K562 (cell line): Measurements from ENCODE around the gene UBALD2. TPM values are rescaled to one million over a fixed set of nuclear protein-coding genes. Genes with fewer than 3 reads are reported as not detected.

Source experiments
- CEBPB ChIP-seq: fragments of 450-650 bp; IDR thresholded peaks from 2 replicates; pipeline ENCODE4 v1.6.1; 2016; ENCODE audit warnings: missing genetic modification characterization, missing compliant biosample characterization
- FOXK2 ChIP-seq, 2 experiments: fragments of 450-650 bp; IDR thresholded peaks in 1 of 2; conservative IDR thresholded peaks in 1 of 2; 2 replicates each; pipeline ENCODE4 v1.6.1; 2016; ENCODE audit warnings: low read depth in 2 of 2, mild to moderate bottlenecking in 1 of 2
- HNRNPK ChIP-seq: fragments of 200-400 bp; formaldehyde crosslinking; IDR thresholded peaks from one replicate; pipeline ENCODE4 v1.6.1; 2018; ENCODE audit warnings: mild to moderate bottlenecking, low read depth, low read length; ENCODE audit not compliant: poor library complexity, severe bottlenecking
- KDM2B ChIP-seq: fragments of 250-450 bp; sonication (Bioruptor Pico); IDR thresholded peaks from 2 replicates; pipeline ENCODE4 v1.8.0; 2021; ENCODE audit warnings: mild to moderate bottlenecking, moderate library complexity
- L3MBTL2 ChIP-seq: fragments of 450-650 bp; IDR thresholded peaks from 2 replicates; pipeline ENCODE4 v1.6.1; 2016; ENCODE audit warnings: mild to moderate bottlenecking, moderate library complexity
- MEIS2 ChIP-seq: fragments of 450-650 bp; IDR thresholded peaks from 2 replicates; pipeline ENCODE4 v1.6.1; 2014; ENCODE audit warnings: mild to moderate bottlenecking; ENCODE audit not compliant: partially characterized antibody
- RBM22 ChIP-seq: fragments of 200-400 bp; formaldehyde crosslinking; IDR thresholded peaks from 2 replicates; pipeline ENCODE4 v1.6.1; 2018; ENCODE audit warnings: low read length, low read depth; ENCODE audit not compliant: poor library complexity, severe bottlenecking
- TOE1 ChIP-seq, 2 experiments: fragments of 450-650 bp in 1 of 2; sonication (generic) in 1 of 2; formaldehyde crosslinking in 1 of 2; IDR thresholded peaks; 2 replicates each; pipeline versions ENCODE4 v1.7.1 to v1.8.0; 2016 to 2022; ENCODE audit warnings: borderline replicate concordance in 2 of 2, mild to moderate bottlenecking in 2 of 2, antibody characterized with exemption in 1 of 2, inconsistent platforms in 1 of 2, low read depth in 1 of 2, missing genetic modification reagents in 1 of 2, moderate library complexity in 1 of 2
- YBX1 ChIP-seq: fragments of 450-650 bp; IDR thresholded peaks from 2 replicates; pipeline ENCODE4 v1.7.1; 2016; ENCODE audit warnings: mild to moderate bottlenecking
- ZBTB2 ChIP-seq: fragments of 450-650 bp; IDR thresholded peaks from 2 replicates; pipeline ENCODE4 v1.6.1; 2016; ENCODE audit warnings: antibody characterized with exemption
- ZBTB7A ChIP-seq: IDR thresholded peaks from 2 replicates; pipeline ENCODE4 v1.6.1; 2011; ENCODE audit warnings: low read depth, mild to moderate bottlenecking, low read length, moderate library complexity, borderline replicate concordance; ENCODE audit not compliant: control insufficient read depth
- ZNF175 ChIP-seq: fragments of 200-800 bp; sonication (Bioruptor generic); IDR thresholded peaks from 2 replicates; pipeline ENCODE4 v1.6.1; 2016; ENCODE audit warnings: low read depth, mild to moderate bottlenecking, missing genetic modification characterization, missing compliant biosample characterization
- ZNF436 ChIP-seq: fragments of 250-450, 450-650 bp; sonication (Bioruptor Pico); formaldehyde crosslinking; IDR thresholded peaks from 2 replicates; pipeline ENCODE4 v1.7.0; 2020; ENCODE audit warnings: mild to moderate bottlenecking
- ZNF445 ChIP-seq: fragments of 250-450 bp; sonication (Bioruptor Pico); IDR thresholded peaks from 2 replicates; pipeline ENCODE4 v1.4.0; 2020; ENCODE audit warnings: low read depth, mild to moderate bottlenecking, moderate library complexity
- polyA plus RNA-seq, 8 experiments: library from polyadenylated mRNA; depleted of rRNA in 4 of 8; stranded (reverse) in 5 of 8; unstranded in 3 of 8; fragments of >200 nt; fragmentation: Nextera tagmentation in 2 of 8; fragmentation: Illumina TruSeq in 1 of 8; extraction: Ambion mirVana in 2 of 8; extraction: Trizol in 1 of 8; gene quantifications; 2 replicates each; pipeline versions ENCODE4 v1.2.1 to v1.2.3, GENCODE V29; 2011 to 2014; ENCODE audit warnings: inconsistent platforms in 1 of 8, missing spikeins in 1 of 8
- total RNA-seq, 7 experiments: library from RNA; depleted of rRNA in 6 of 7; stranded (reverse); fragments of >200 nt in 6 of 7; fragmentation: Illumina TruSeq in 2 of 7; extraction: Trizol in 2 of 7; gene quantifications; 2 replicates each; pipeline versions ENCODE4 v1.2.1 to v1.2.3, GENCODE V29; 2011 to 2021; ENCODE audit warnings: low replicate concordance in 1 of 7
- TF ChIP-seq, protein P1 (sequence below): conservative IDR thresholded peaks from 2 replicates; pipeline ENCODE4 v1.6.1; 2011; ENCODE audit warnings: low read depth, mild to moderate bottlenecking, low read length; ENCODE audit not compliant: control insufficient read depth
- TF ChIP-seq, protein P2 (sequence below): fragments of 250-450 bp; sonication (Bioruptor Pico); IDR thresholded peaks from 2 replicates; pipeline ENCODE4 v1.4.0; 2020

UBALD2 gene
- total and polyA plus RNA-seq, 9 of the 15 experiments (the other 6 are each of a cell fraction or from before 2014, with no cell fraction given), result 2.3 to 94.1 (median 25.3) TPM

DNA sequence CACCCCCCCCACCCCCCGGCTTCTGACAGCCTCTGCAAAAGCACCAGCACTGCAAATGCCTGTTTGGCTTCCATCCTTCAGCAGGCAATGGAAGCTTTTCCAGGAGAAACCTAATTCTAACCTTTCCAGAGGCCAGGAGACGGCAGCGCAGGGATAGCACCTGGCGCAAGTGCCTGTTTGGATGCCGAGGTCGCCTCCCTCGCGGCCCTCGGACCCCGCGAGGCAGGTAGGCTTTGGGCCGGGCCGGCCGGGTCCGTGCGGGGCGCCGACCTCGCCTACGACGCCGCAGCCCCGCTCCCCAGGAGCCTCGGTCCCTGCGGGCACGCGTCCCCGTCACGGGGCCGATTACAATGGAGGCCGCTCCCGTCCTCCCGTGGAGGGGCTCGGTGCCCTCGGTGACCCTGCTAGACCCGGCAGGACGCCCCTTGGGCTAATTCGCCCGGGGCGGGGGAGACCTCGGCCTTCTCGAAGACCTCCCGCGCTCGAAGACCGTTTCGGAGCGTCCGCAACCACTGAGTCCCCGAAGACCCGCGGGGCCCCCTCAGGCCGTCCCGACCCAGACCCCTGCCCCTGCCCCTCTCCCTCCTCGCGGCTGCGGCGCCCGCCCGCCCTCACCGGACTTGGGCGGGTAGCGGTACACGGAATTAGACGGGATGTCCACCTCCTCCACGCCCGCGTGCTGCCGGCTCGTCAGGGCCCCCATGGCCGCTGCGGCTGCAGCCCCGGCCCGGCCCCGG, 25.4 kb upstream of the UBALD2 start (continued):
- TF ChIP-seq MEIS2 (no peak), ZBTB2 (no peak), RBM22 (no peak), YBX1 (no peak), CEBPB (tag) (no peak), L3MBTL2 (peak; percentile 94), ZNF436 (no peak), HNRNPK (no peak), ZBTB7A (peak; percentile 78), KDM2B (CRISPR knock-in tag) (0 out of 2 replicates have a peak, but pooled peaks have one; percentile 69), ZNF445 (CRISPR knock-in tag) (no peak), TOE1 (IDR thresholded peaks at IDR 0.05; ENCODE audit: borderline replicate concordance) (no peak), TOE1 (CRISPR knock-in tag; IDR thresholded peaks at IDR 0.05; ENCODE audit: borderline replicate concordance, low read depth) (no peak), FOXK2 (conservative IDR thresholded peaks at IDR 0.05 in 1 of 2, IDR thresholded peaks at IDR 0.05 in 1 of 2; ENCODE audit: low read depth in 2 of 2) (no peak), ZNF175 (no peak)
- TF ChIP-seq, protein P1, sequence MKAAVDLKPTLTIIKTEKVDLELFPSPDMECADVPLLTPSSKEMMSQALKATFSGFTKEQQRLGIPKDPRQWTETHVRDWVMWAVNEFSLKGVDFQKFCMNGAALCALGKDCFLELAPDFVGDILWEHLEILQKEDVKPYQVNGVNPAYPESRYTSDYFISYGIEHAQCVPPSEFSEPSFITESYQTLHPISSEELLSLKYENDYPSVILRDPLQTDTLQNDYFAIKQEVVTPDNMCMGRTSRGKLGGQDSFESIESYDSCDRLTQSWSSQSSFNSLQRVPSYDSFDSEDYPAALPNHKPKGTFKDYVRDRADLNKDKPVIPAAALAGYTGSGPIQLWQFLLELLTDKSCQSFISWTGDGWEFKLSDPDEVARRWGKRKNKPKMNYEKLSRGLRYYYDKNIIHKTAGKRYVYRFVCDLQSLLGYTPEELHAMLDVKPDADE, result no peak
- TF ChIP-seq, protein P2, sequence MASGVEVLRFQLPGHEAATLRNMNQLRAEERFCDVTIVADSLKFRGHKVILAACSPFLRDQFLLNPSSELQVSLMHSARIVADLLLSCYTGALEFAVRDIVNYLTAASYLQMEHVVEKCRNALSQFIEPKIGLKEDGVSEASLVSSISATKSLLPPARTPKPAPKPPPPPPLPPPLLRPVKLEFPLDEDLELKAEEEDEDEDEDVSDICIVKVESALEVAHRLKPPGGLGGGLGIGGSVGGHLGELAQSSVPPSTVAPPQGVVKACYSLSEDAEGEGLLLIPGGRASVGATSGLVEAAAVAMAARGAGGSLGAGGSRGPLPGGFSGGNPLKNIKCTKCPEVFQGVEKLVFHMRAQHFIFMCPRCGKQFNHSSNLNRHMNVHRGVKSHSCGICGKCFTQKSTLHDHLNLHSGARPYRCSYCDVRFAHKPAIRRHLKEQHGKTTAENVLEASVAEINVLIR (CRISPR knock-in tag), result no peak
